OCI-LY1 (cell line): ENCODE measurements around the gene LSAMP.

ENCODE experiments used
- H2AFZ ChIP-seq: fragments of 200-600 bp; sonication (generic), shearing (Covaris generic); 2 replicates; pipeline ENCODE4 v1.6.0; 2014; ENCODE audit warnings: antibody characterized with exemption, mild to moderate bottlenecking, low read length
- H3F3A ChIP-seq: fragments of 200-600 bp; sonication (generic), shearing (Covaris generic); 2 replicates; pipeline ENCODE4 v1.6.0; 2014; ENCODE audit warnings: mild to moderate bottlenecking, antibody characterized with exemption, low read length, moderate library complexity; ENCODE audit not compliant: insufficient read depth
- H3K27ac ChIP-seq: fragments of 200-600 bp; sonication (generic); 2 replicates; pipeline ENCODE4 v1.5.1; 2014; ENCODE audit warnings: low read length, mixed run types, mild to moderate bottlenecking, low read depth; ENCODE audit not compliant: poor library complexity, severe bottlenecking
- H3K27me3 ChIP-seq: fragments of 200-600 bp; sonication (generic); 2 replicates; pipeline ENCODE4 v1.6.0; 2014; ENCODE audit warnings: antibody characterized with exemption, mild to moderate bottlenecking, low read length, moderate library complexity; ENCODE audit not compliant: insufficient read depth
- H3K36me3 ChIP-seq: fragments of 200-600 bp; sonication (generic); 2 replicates; pipeline ENCODE4 v1.6.1; 2014; ENCODE audit warnings: mild to moderate bottlenecking, antibody characterized with exemption, low read length, moderate library complexity, mixed read lengths; ENCODE audit not compliant: insufficient read depth
- H3K4me1 ChIP-seq: fragments of 200-600 bp; sonication (generic); 2 replicates; pipeline ENCODE4 v1.5.1; 2014; ENCODE audit warnings: mild to moderate bottlenecking, low read length, moderate library complexity; ENCODE audit not compliant: insufficient read depth, severe bottlenecking
- H3K4me2 ChIP-seq: fragments of 200-600 bp; sonication (generic), shearing (Covaris generic); 2 replicates; pipeline ENCODE4 v1.6.1; 2014; ENCODE audit warnings: low read length
- H3K4me3 ChIP-seq: fragments of 200-600 bp; sonication (generic); 2 replicates; pipeline ENCODE4 v1.5.1; 2014; ENCODE audit warnings: low read length, low read depth, mild to moderate bottlenecking, mixed read lengths; ENCODE audit not compliant: poor library complexity, severe bottlenecking
- H3K79me2 ChIP-seq: fragments of 200-600 bp; shearing (Covaris generic); 2 replicates; pipeline ENCODE4 v1.6.1; 2016; ENCODE audit warnings: mixed run types, low read length, mixed read lengths; ENCODE audit not compliant: insufficient read depth
- H3K9ac ChIP-seq: fragments of 200-600 bp; sonication (generic), shearing (Covaris generic); 2 replicates; pipeline ENCODE4 v1.6.1; 2014; ENCODE audit warnings: mild to moderate bottlenecking, low read length, mixed read lengths
- H3K9me2 ChIP-seq: fragments of 200-600 bp; sonication (generic), shearing (Covaris generic); 2 replicates; pipeline ENCODE4 v1.6.1; 2014; ENCODE audit warnings: low read depth, mild to moderate bottlenecking, low read length, mixed read lengths
- H3K9me3 ChIP-seq: fragments of 200-600 bp; shearing (Covaris generic); 2 replicates; pipeline ENCODE4 v1.6.1; 2014; ENCODE audit warnings: low read length, mixed read lengths
- H4K20me1 ChIP-seq: fragments of 200-600 bp; sonication (generic), shearing (Covaris generic); 2 replicates; pipeline ENCODE4 v1.6.0; 2016; ENCODE audit warnings: mild to moderate bottlenecking, low read length; ENCODE audit not compliant: insufficient read depth
- EZH2 ChIP-seq: fragments of 200-600 bp; sonication (generic), shearing (Covaris generic); IDR thresholded peaks from 2 replicates; pipeline ENCODE4 v1.8.0; 2017; ENCODE audit warnings: borderline replicate concordance, mixed run types, mild to moderate bottlenecking, antibody characterized with exemption, low read length, moderate library complexity, mixed read lengths
- TF ChIP-seq, protein P1 (sequence below): fragments of 200-600 bp; sonication (generic), shearing (Covaris generic); IDR thresholded peaks from 2 replicates; pipeline ENCODE4 v1.5.1; 2017; ENCODE audit warnings: mild to moderate bottlenecking, antibody characterized with exemption, low read length, moderate library complexity, mixed read lengths

The LSAMP gene

DNA sequence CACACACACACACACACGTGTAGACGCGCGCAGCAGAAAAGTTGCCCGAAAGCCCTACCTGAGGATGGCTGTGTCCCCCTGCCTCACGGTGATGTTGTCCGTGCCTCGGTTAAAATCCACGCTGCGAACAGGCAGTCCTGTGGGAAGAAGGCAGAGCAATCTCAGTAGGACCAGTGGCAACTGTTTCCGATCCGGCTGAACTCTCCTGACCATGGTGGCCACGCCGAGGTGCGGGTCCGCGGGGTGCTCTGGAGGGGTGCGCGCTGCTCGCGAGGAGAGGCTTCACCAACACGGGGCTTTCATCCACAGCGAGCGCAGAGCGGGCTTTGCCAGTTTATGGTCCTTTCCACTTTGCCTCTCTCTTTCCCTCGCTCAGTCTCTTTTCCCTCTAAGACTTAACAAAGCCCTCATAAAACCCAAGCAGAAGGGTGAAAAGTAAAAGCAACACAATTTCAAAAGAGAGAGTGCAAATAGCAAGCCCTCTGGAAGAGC is 422 bp downstream of the LSAMP start:
- Histone ChIP-seq H3K4me3 (no peak overlapping the region), H3F3A (no peaks in the 10 kb centered on the region), H3K27ac (no peak overlapping the region)

DNA sequence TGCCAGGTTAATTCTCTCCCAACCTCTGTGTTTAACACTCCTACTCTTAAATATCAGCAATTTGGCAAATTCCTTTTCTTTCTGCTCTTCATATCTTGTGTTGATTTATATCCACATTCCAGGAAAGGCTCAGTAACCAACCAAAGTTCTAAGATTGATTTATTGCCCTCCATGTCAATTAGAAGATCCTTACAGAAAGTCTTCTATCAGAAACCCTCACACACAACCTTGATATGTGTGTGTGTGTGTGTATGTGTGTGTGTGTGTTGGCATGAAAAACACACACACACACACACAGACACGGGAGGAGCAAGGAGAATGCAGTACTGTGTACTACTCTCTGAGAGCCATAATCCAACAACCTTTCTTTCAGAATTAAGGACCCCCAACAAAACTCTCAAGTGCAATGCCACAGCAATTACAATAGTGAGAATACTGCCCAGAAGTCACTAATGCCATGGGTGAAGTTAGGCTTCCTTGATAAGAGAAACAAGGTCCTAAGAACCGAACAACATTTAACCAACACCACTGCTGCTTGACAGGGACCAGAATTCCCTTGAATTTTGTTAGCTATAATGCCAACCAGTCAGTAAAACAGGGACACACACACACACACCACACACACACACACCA is 1.1 kb downstream of the LSAMP start:
- no peak overlapping the region for H3K9ac ChIP-seq
- TF ChIP-seq, protein P1, sequence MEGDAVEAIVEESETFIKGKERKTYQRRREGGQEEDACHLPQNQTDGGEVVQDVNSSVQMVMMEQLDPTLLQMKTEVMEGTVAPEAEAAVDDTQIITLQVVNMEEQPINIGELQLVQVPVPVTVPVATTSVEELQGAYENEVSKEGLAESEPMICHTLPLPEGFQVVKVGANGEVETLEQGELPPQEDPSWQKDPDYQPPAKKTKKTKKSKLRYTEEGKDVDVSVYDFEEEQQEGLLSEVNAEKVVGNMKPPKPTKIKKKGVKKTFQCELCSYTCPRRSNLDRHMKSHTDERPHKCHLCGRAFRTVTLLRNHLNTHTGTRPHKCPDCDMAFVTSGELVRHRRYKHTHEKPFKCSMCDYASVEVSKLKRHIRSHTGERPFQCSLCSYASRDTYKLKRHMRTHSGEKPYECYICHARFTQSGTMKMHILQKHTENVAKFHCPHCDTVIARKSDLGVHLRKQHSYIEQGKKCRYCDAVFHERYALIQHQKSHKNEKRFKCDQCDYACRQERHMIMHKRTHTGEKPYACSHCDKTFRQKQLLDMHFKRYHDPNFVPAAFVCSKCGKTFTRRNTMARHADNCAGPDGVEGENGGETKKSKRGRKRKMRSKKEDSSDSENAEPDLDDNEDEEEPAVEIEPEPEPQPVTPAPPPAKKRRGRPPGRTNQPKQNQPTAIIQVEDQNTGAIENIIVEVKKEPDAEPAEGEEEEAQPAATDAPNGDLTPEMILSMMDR: no peak
- TF ChIP-seq EZH2: no peak
- no peaks in the 10 kb centered on the region for H3K9me3 ChIP-seq
- H3K27me3 ChIP-seq: no peaks in the 10 kb centered on the region
- no peaks in the 10 kb centered on the region for H3K4me1 ChIP-seq
- no peak overlapping the region for H2AFZ ChIP-seq
- H3K36me3 ChIP-seq: no peaks in the 10 kb centered on the region
- H3K27ac ChIP-seq: no peak overlapping the region
- no peaks in the 10 kb centered on the region for H3K9me2 ChIP-seq
- no peak overlapping the region for H3K4me3 ChIP-seq
- H4K20me1 ChIP-seq: no peaks in the 10 kb centered on the region
- no peaks in the 10 kb centered on the region for H3F3A ChIP-seq
- H3K4me2 ChIP-seq: no peak overlapping the region
- H3K79me2 ChIP-seq: no peaks in the 10 kb centered on the region

More for the DNA sequence above, 422 bp downstream of the LSAMP start:
- no peaks in the 10 kb centered on the region for H3K36me3 ChIP-seq
- H3K9me3 ChIP-seq: no peaks in the 10 kb centered on the region
- no peaks in the 10 kb centered on the region for H3K4me1 ChIP-seq
- H3K9me2 ChIP-seq: no peaks in the 10 kb centered on the region
- H2AFZ ChIP-seq: no peak overlapping the region
- H3K27me3 ChIP-seq: no peaks in the 10 kb centered on the region
- TF ChIP-seq, protein P1: no peak
- no peaks in the 10 kb centered on the region for H3K79me2 ChIP-seq
- no peak overlapping the region for H3K9ac ChIP-seq
- no peak overlapping the region for H3K4me2 ChIP-seq
- H4K20me1 ChIP-seq: no peaks in the 10 kb centered on the region

DNA sequence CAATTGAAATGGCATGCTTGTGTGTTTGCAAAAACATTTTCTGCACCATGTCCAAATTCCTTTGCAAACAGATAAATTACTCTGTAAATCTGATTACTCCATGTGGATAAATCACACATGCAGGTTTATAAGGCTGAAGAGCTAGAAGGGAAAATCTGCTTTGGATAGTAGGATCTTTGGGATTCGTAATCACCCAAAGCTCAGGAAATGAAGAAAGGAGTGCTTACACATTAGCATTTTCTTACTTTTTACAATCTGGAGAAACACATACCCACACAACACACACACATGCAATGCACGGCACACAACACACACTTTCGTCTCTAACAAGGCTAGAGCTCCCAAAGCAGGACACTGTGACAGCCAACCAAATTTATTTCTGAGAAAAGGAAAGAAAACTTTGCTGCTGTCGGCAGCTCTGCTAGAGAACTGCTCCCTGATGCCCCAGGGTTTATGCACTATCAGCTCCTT is 2.1 kb downstream of the LSAMP start:
- H2AFZ ChIP-seq: no peak overlapping the region
- no peak overlapping the region for H3K27ac ChIP-seq
- H4K20me1 ChIP-seq: no peaks in the 10 kb centered on the region
- H3K9me2 ChIP-seq: no peaks in the 10 kb centered on the region
- H3K9me3 ChIP-seq: no peaks in the 10 kb centered on the region
- H3K4me3 ChIP-seq: no peak overlapping the region
- no peak for TF ChIP-seq EZH2
- TF ChIP-seq, protein P1: no peak
- no peaks in the 10 kb centered on the region for H3K36me3 ChIP-seq
- no peaks in the 10 kb centered on the region for H3K4me1 ChIP-seq
- no peak overlapping the region for H3K9ac ChIP-seq
- H3K27me3 ChIP-seq: no peaks in the 10 kb centered on the region
- H3F3A ChIP-seq: no peaks in the 10 kb centered on the region
- no peaks in the 10 kb centered on the region for H3K79me2 ChIP-seq
- H3K4me2 ChIP-seq: no peak overlapping the region
